Suprapubic skin (tissue), 4 donors: ENCODE measurements around the gene FOXO6. TPM values are rescaled to one million over a fixed set of nuclear protein-coding genes. Genes with fewer than 3 reads are reported as not detected.

Experiments
- DNase-seq, 2 donors: peaks; one replicate each; pipeline ENCODE4 v3.0.0-alpha.2; 2019; ENCODE audit warnings: low spot score in 2 of 2
- H3K27ac ChIP-seq: fragments of 200-600 bp; sonication (generic); one replicate; pipeline ENCODE4 v1.5.1; 2019
- H3K27me3 ChIP-seq: fragments of 200-600 bp; sonication (generic); one replicate; pipeline ENCODE4 v1.5.1; 2019
- H3K36me3 ChIP-seq: fragments of 200-600 bp; sonication (generic); one replicate; pipeline ENCODE4 v1.5.1; 2019
- H3K4me1 ChIP-seq: fragments of 200-600 bp; sonication (generic); one replicate; pipeline ENCODE4 v1.5.1; 2019
- H3K4me3 ChIP-seq: fragments of 200-600 bp; sonication (generic); one replicate; pipeline ENCODE4 v1.5.1; 2019; ENCODE audit warnings: mild to moderate bottlenecking
- H3K9me3 ChIP-seq: fragments of 200-600 bp; sonication (generic); one replicate; pipeline ENCODE4 v1.5.1; 2019
- CTCF ChIP-seq, 2 donors: fragments of 200-600 bp in 1 of 2; fragments of 450-650 bp in 1 of 2; sonication (generic) in 1 of 2; IDR thresholded peaks; one replicate each; pipeline ENCODE4 v1.5.1; 2016 to 2019; ENCODE audit warnings: antibody characterized with exemption in 2 of 2, mild to moderate bottlenecking in 1 of 2, moderate library complexity in 1 of 2
- EP300 ChIP-seq: sonication (generic); formaldehyde crosslinking; IDR thresholded peaks from one replicate; pipeline ENCODE4 v1.6.1; 2017; ENCODE audit warnings: antibody characterized with exemption
- POLR2A ChIP-seq, 2 donors: fragments of 450-650 bp; IDR thresholded peaks; one replicate each; pipeline ENCODE4 v1.6.1; 2017; ENCODE audit warnings: antibody characterized with exemption in 2 of 2, mild to moderate bottlenecking in 2 of 2, moderate library complexity in 2 of 2
- POLR2AphosphoS5 ChIP-seq, 3 donors: sonication (generic); formaldehyde crosslinking; IDR thresholded peaks; one replicate each; pipeline ENCODE4 v1.6.1; 2017; ENCODE audit warnings: antibody characterized with exemption in 3 of 3
- WGBS: methylation state at CpG from one replicate; pipeline ENCODE4 v1.1.5; 2018; 5-methylcytosine and 5-hydroxymethylcytosine counted together
- total RNA-seq, 4 donors: library from RNA; depleted of rRNA; stranded (reverse); fragments of >200 nt; gene quantifications; one replicate each; pipeline ENCODE4 v1.1.0, GENCODE V29; 2016

FOXO6 gene
- total RNA-seq, 4 donors from 2014 or later = 1.4 to 2.8 (median 1.6) TPM

GRCh38 chr1:41390573-41390972, 29.3 kb downstream of the FOXO6 start:
- no peak overlapping the region for H3K27ac ChIP-seq
- WGBS = 100% methylated on average over 1 of the region's 1 CpG
- peaks cover under 1% of the 10 kb centered on the region for H3K27me3 ChIP-seq
- peaks cover 77% of the 10 kb centered on the region for H3K4me1 ChIP-seq
- DNase-seq = no peak
- H3K4me3 ChIP-seq = no peak overlapping the region
- no peaks in the 10 kb centered on the region for H3K36me3 ChIP-seq
- H3K9me3 ChIP-seq = no peaks in the 10 kb centered on the region
- TF ChIP-seq EP300 (no peak), POLR2AphosphoS5 (IDR thresholded peaks at IDR 0.05) (no peak), POLR2A (IDR thresholded peaks at IDR 0.05) (no peak), CTCF (IDR thresholded peaks at IDR 0.05) (no peak)

GRCh38 chr1:41391834-41392527, 30.7 kb downstream of the FOXO6 start:
- Histone ChIP-seq H3K36me3 (no peaks in the 10 kb centered on the region), H3K4me1 (peaks cover 67% of the 10 kb centered on the region), H3K27me3 (peaks cover 7% of the 10 kb centered on the region), H3K9me3 (no peaks in the 10 kb centered on the region), H3K4me3 (no peak overlapping the region), H3K27ac (no peak overlapping the region)
- DNase-seq = no peak
- 33% methylated on average over 4 of the region's 9 CpGs for WGBS
- TF ChIP-seq POLR2AphosphoS5 (IDR thresholded peaks at IDR 0.05) (no peak), EP300 (no peak), POLR2A (IDR thresholded peaks at IDR 0.05) (no peak), CTCF (IDR thresholded peaks at IDR 0.05) (no peak)

GRCh38 chr1:41392528-41392924, 31.3 kb downstream of the FOXO6 start:
- TF ChIP-seq EP300 (no peak), POLR2A (IDR thresholded peaks at IDR 0.05) (no peak), POLR2AphosphoS5 (IDR thresholded peaks at IDR 0.05) (no peak), CTCF (IDR thresholded peaks at IDR 0.05) (no peak)
- Histone ChIP-seq H3K36me3 (no peaks in the 10 kb centered on the region), H3K4me3 (no peak overlapping the region), H3K27ac (no peak overlapping the region), H3K27me3 (peaks cover 7% of the 10 kb centered on the region), H3K9me3 (no peaks in the 10 kb centered on the region), H3K4me1 (peaks cover 61% of the 10 kb centered on the region)
- DNase-seq = no peak
- WGBS = 51% methylated on average over 4 of the region's 4 CpGs

GRCh38 chr1:41393716-41394368, 32.6 kb downstream of the FOXO6 start:
- WGBS = 73% methylated on average over 6 of the region's 6 CpGs
- TF ChIP-seq POLR2A (IDR thresholded peaks at IDR 0.05) (no peak), EP300 (no peak), POLR2AphosphoS5 (IDR thresholded peaks at IDR 0.05) (no peak), CTCF (IDR thresholded peaks at IDR 0.05) (no peak)
- Histone ChIP-seq H3K9me3 (no peaks in the 10 kb centered on the region), H3K4me3 (no peak overlapping the region), H3K27ac (no peak overlapping the region), H3K27me3 (peaks cover 7% of the 10 kb centered on the region), H3K36me3 (no peaks in the 10 kb centered on the region), H3K4me1 (peaks cover 53% of the 10 kb centered on the region)
- DNase-seq = no peak

GRCh38 chr1:41394369-41394744, 33.1 kb downstream of the FOXO6 start:
- H3K36me3 ChIP-seq = no peaks in the 10 kb centered on the region
- H3K4me1 ChIP-seq = peaks cover 55% of the 10 kb centered on the region
- H3K4me3 ChIP-seq = no peak overlapping the region
- H3K27ac ChIP-seq = no peak overlapping the region
- WGBS = 72% methylated on average over 10 of the region's 10 CpGs
- peaks cover 7% of the 10 kb centered on the region for H3K27me3 ChIP-seq
- TF ChIP-seq EP300 = no peak
- no peak for TF ChIP-seq POLR2A (IDR thresholded peaks at IDR 0.05)
- no peak for TF ChIP-seq CTCF (IDR thresholded peaks at IDR 0.05)
- TF ChIP-seq POLR2AphosphoS5 (IDR thresholded peaks at IDR 0.05) = no peak
- DNase-seq = no peak
- no peaks in the 10 kb centered on the region for H3K9me3 ChIP-seq
